HG03064 (cell line): Measurements from ENCODE around the gene ARHGAP27.

ENCODE experiments used
- ATAC-seq: cut with Tn5 transposase; IDR thresholded peaks from one replicate; pipeline ENCODE4 v1.9.1; 2021; ENCODE audit warnings: low read depth; ENCODE audit not compliant: unreplicated experiment

Gene ARHGAP27

GRCh38 chr17:45410144-45411091 lies 22.3 kb downstream of the ARHGAP27 start:
- ATAC-seq = no peak

- no peak for ATAC-seq
Measured at GRCh38 chr17:45409659-45410076, 23.0 kb downstream of the ARHGAP27 start.

- ATAC-seq = no peak
Measured at GRCh38 chr17:45408611-45409421, 23.9 kb downstream of the ARHGAP27 start.

- ATAC-seq = no peak
Measured at GRCh38 chr17:45406107-45406506, 26.6 kb downstream of the ARHGAP27 start.

- ATAC-seq = no peak
Measured at GRCh38 chr17:45405250-45406086, 27.2 kb downstream of the ARHGAP27 start.

- ATAC-seq = no peak
Measured at GRCh38 chr17:45404870-45405249, 27.8 kb downstream of the ARHGAP27 start.

DNA sequence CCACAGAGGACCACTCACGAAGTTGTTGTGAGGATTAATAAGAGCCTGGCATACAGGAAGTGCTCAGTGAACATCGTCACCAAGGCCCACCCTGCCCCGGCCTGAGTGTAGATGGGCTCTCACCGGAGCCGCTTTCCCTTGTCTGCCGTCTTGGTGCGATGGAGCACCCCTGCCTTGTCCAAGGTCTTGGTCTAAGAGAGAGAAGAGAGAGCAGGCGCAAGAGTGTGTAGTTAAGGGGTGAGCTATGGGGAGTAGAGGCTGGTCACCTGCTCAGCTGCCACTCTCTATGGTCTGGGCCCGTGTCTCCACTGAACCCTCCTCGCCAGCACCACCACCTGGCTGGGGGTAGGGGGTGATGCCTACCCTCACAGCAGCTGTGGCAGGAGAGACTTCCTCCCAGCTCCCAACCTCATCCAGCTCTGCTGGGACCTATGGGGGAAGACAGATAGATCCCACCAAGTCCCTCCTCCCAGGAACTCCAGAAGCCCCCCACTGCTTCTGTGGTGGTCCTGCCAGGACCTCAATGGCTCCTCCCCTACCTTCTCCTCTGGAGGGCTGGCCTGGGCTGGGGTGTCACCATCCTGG lies 28.7 kb downstream of the ARHGAP27 start:
- ATAC-seq = no peak

DNA sequence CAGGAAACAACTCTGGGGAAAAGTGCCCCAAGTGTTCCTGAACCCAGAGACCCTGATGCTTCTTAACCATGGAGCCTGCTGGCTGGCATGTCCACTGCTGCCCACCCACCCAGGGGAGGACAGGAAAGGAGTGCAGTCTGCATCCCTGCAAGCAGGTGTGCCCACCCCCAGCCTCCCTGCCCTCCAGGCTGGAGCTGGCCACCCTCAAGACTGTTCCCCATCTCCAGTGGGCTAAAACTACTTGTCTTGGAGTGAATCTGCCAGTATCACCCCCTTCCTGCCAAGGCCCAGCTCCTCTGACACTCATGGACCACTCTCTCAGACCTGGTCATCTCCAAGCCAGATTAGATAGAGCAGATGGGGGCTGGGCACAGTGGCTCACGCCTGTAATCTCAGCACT lies 29.8 kb downstream of the ARHGAP27 start:
- ATAC-seq = no peak

DNA sequence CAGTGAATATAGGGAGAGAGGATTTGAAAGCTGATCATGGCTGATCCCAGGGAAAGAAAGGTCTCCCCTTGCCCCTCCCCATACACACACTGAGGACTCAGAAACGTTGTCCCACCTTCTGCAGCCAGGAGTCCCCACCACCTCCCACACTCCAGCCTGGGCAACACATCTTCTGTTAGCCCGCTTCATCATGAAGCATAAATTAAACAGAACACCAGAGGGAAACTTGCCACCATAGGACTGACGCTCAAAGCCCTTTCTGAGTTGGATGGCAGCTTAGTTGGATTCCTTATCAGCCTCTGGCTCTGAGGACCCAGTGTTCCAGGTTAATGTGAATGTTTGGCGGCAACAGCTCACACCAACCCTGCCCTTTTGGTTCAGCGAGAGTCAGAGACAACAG lies 33.9 kb downstream of the ARHGAP27 start:
- ATAC-seq = no peak

GRCh38 chr17:45397796-45398195 lies 34.9 kb downstream of the ARHGAP27 start:
- ATAC-seq = no peak

GRCh38 chr17:45396496-45397205 lies 36.0 kb downstream of the ARHGAP27 start:
- ATAC-seq = no peak

GRCh38 chr17:45395569-45396415 lies 36.9 kb downstream of the ARHGAP27 start:
- no peak for ATAC-seq

DNA sequence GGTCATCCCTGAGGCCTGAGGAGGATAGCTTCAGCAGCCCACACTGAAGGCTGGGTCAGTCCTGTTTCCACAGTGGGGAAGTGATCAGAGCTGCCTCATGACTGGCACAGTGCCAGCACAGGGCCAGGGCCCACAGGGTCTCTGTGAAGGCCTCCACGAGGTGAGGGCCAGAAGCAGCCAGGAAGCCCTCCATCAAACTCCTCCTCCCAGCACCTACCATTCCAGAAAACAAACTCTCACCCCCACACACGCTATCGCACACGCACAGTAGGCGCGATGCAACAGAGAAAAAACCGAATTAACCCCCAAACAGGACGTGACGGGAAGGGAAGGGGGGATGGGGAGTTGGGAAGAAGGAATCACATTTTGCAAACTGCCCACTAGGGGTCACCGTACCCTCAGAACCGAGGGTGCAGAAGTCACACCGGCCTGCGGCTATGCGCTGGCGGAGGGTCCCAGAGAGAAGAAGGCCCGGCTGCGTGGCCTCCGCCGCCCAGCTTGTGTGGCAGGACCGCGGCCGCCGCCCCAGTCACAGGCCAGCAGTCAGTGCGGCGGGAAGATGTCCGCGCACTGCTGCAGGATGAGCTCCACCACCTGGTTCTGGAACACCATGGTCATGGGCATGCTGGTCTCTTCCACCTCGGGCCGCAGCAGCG lies 37.6 kb downstream of the ARHGAP27 start:
- ATAC-seq = no peak

- no peak for ATAC-seq
Measured at GRCh38 chr17:45394564-45394912, 38.1 kb downstream of the ARHGAP27 start.

DNA sequence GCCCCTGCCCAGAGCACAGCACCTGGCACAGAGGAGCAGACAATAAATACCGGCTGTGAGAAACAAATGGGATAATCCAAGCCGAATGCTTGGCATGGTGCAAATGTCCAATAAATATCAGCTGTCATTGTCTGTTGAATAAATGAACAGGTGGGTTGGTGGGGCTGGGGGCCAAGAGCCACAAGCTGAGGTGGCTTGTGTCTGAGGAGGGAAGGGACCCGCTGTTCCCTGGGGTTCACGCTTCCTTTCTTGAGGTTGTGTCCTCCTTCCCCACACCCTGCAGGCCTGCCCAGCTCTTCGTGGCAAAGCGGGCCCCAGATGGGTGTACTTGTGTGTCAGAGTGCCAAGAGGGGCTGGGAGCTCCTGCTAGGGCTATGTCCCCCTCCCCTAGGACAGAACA lies 38.6 kb downstream of the ARHGAP27 start:
- ATAC-seq = no peak

- no peak for ATAC-seq
Measured at GRCh38 chr17:45393411-45393810, 39.3 kb downstream of the ARHGAP27 start.

DNA sequence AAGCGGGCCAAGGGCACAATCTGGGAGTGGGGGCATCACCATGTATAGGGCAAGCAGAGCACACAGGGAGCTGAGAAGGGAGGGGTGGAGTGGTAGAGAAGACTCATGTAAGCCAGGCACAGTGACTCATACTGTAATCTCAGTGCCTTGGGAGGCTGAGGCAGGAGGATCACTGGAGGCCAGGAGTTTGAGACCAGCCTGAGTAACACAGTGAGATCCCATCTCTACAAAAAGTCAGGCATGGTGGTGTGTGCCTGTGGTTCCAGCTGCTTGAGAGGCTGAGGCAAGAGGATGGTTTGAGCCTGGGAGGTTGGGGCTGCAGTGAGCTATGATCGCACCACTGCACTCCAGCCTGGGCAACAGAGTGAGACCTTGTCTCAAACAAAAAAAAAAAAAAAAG lies 40.8 kb downstream of the ARHGAP27 start:
- ATAC-seq = no peak

DNA sequence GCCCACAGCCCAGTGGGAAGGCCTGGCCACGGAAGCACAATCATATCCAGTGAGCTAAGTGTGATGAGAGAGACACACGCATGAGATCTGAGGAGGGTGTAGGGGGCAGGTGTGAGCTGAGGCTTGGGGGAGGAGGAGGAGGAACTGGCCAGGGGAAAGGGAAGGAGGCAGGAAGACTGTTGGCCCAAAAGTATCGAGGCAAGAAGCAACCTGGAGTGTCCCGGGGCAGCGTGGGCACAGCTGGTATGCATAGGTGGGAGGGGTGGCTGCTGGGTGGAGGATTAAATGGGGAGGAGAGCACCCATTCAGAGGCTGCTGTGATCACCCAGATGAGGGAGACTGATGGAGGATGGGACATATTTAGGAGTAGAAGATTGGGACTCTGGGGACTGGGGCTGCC lies 41.4 kb downstream of the ARHGAP27 start:
- no peak for ATAC-seq
